ENCODE measurements around the gene MPL. TPM values are rescaled to one million over a fixed set of nuclear protein-coding genes. Genes with fewer than 3 reads are reported as not detected.

Gene MPL
- total RNA-seq, 1 experiment from 2014 or later: not detected

DNA sequence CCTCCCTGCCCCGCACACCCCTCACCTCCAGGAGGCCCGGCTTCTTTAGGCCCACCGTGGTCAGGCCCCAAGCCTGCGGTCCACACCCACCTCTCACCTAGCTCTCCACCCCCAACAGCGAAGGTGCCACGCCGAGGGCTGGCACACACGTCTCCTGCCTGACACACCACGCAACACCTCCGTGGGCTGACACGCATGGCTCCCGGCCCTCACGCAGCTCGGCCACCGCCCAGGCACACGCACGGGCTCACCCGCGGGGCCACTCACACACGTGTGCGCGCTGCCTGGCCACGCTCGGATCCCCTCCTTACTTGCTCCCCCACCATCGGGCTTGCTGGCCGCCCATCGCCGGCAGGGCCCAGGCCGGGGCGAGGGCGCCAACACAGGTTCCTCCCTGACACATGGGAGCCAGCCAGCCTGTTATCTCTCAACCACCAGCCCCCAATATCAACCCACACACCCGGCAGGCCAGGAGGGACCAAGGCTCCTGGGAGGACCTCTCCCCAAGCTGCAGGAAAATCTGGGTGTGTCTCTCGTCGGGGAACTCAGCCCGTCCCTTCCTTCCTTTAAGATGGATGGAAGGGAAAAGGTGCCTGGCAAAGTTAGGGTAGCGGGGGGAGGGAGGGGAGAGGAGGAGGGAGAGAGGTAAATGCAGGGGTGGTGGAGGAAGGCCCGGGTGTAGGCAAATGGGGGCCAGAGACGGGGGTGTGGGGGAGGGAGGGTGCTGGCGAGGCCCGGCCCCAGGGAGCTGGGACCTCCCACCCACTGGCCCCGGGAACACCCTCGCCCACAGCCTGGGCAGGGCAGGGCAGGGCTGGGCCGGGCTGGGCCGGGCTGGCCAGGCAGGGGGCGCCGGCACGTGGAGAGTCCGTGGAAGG lies 29.6 kb downstream of the MPL start:
- ChIA-PET CTCF (interaction anchor here (0.9 kb wide), 1 partner anchor 140 kb away, joined by 3 read pairs; no protein-coding TSS in a partner anchor), POLR2A (interaction anchor here (0.7 to 2.5 kb wide), 11 partner anchors 9 to 140 kb away, joined by 3 to 26 read pairs (median 4); partner anchors contain the start of genes C1orf210 and CDC20), RAD21 (ENCODE audit: low non-redundant PET in 1 of 2, low total read pairs in 2 of 2, uncharacterized antibody in 2 of 2, unreplicated experiment in 2 of 2) (interaction anchor here in 1 of 2 experiments (1.2 kb wide), 1 partner anchor 47 kb away, joined by 5 read pairs; no protein-coding TSS in a partner anchor)
- Histone ChIP-seq H3K27me3 (ENCODE audit: insufficient read depth, low read length) (no peaks in the 10 kb centered on the region), H2AFZ (ENCODE audit: low read depth, low read length, poor library complexity, severe bottlenecking) (no peak overlapping the region), H3K4me2 (ENCODE audit: low read length) (peak overlapping the region; percentile 94), H3K4me1 (ENCODE audit: control insufficient read depth in 1 of 2, insufficient read depth in 2 of 2, low read length in 2 of 2) (peaks cover 19 to 81% of the 10 kb centered on the region in 2 experiments), H3K4me3 (replicated peaks in 1 of 2; ENCODE audit: low read depth in 1 of 2, low read length in 2 of 2) (peak overlapping the region; percentile 75 to 98), H4K20me1 (ENCODE audit: insufficient read depth) (no peaks in the 10 kb centered on the region), H3K27ac (ENCODE audit: low read depth, low read length) (peak overlapping the region; percentile 98), H3K79me2 (ENCODE audit: insufficient read depth, low read length) (peaks cover 51% of the 10 kb centered on the region), H3K9ac (ENCODE audit: low read length) (peak overlapping the region; percentile 98), H3K9me3 (ENCODE audit: control insufficient read depth in 1 of 2, insufficient read depth in 1 of 2, low read depth in 1 of 2, low read length in 2 of 2) (no peaks in the 10 kb centered on the region), H3K36me3 (ENCODE audit: control insufficient read depth in 1 of 2, insufficient read depth in 2 of 2, low read length in 2 of 2) (peaks cover 12 to 18% of the 10 kb centered on the region in 2 experiments; a peak in 2 of 4 replicates), H3K9me2 (ENCODE audit: insufficient read depth) (no peaks in the 10 kb centered on the region)
- BruUV-seq (replicated peaks): TSS peak; percentile 65
- TF ChIP-seq, protein P1, sequence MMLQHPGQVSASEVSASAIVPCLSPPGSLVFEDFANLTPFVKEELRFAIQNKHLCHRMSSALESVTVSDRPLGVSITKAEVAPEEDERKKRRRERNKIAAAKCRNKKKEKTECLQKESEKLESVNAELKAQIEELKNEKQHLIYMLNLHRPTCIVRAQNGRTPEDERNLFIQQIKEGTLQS (IDR thresholded peaks at IDR 0.05): no peak
- peak; percentile 44 for TF ChIP-seq ZFX (IDR thresholded peaks at IDR 0.05)
- no peak for TF ChIP-seq YY1 (IDR thresholded peaks at IDR 0.05; ENCODE audit: extremely low read depth, insufficient replicate concordance, low read depth, low read length)
- DNase-seq (ENCODE audit: low read depth, low spot score): peak; percentile 46
- peak; percentile 73 for ATAC-seq
- intact Hi-C loops (cut with micrococcal nuclease): no loop called here

DNA sequence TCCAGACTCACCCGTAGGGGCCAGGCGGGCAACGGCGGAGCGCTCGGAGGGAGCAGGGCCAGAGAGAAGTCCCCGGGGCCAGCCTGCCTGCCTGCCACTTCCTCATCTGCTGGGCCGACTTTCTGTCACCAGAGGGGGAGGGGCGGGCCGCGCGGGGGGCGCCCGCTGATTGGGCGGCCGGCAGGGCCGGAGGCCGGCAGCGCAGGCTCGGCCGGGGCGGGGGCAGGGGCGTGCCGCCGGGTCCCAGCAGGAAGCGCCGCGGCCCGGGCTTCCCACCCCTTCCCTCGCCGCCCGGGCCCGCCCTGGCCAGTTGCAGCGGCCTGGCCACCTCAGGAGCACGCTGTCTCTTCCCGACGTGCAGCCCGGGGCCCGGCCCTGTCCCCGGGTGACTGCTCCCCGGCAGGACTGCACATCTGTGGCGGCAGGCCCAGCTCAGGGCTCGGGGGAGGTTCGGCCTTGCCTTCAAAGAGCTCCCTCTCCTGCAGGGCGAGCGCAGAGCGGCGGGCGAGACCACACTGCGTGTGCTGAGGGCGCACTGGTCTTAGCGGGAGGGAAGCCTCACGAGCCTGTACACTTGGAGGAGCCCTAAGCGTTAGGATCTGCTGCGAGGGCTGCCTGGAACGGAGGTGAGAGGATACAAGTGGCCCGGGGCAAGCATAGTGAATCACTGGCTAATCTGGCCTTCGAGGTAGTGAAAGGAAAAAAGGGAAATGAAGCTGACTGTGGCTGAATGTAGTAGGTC lies 30.5 kb downstream of the MPL start, which contains the start of gene ELOVL1:
Gene ELOVL1 (minus strand): TSS at position 108 of the 742 bp plus-strand sequence. CDS start 2,402 bp downstream, outside the sequence.
- ChIA-PET RAD21 (ENCODE audit: low non-redundant PET in 1 of 2, low total read pairs in 2 of 2, uncharacterized antibody in 2 of 2, unreplicated experiment in 2 of 2) (interaction anchor here in 1 of 2 experiments (0.6 to 1.2 kb wide), 2 partner anchors 24 to 46 kb away, joined by 3 to 5 read pairs; no protein-coding TSS in a partner anchor), CTCF (interaction anchor here (0.9 kb wide), 1 partner anchor 141 kb away, joined by 3 read pairs; no protein-coding TSS in a partner anchor), POLR2A (interaction anchor here (0.6 to 2.5 kb wide), 10 partner anchors 9 to 283 kb away, joined by 3 to 26 read pairs (median 5); partner anchors contain the start of genes C1orf210 and CDC20)
- Histone ChIP-seq H3K9ac (ENCODE audit: low read length) (peak within 1 kb of the TSS; percentile 98), H3K9me3 (ENCODE audit: control insufficient read depth in 1 of 2, insufficient read depth in 1 of 2, low read depth in 1 of 2, low read length in 2 of 2) (no peaks in the 10 kb centered on the region), H3K9me2 (ENCODE audit: insufficient read depth) (no peaks in the 10 kb centered on the region), H3K4me1 (ENCODE audit: control insufficient read depth in 1 of 2, insufficient read depth in 2 of 2, low read length in 2 of 2) (peaks cover 26 to 83% of the 10 kb centered on the region in 2 experiments), H3K4me2 (ENCODE audit: low read length) (peak within 1 kb of the TSS; percentile 94), H3K27me3 (ENCODE audit: insufficient read depth, low read length) (no peaks in the 10 kb centered on the region), H3K79me2 (ENCODE audit: insufficient read depth, low read length) (peaks cover 50% of the 10 kb centered on the region), H3K4me3 (replicated peaks in 1 of 2; ENCODE audit: low read depth in 1 of 2, low read length in 2 of 2) (peak within 1 kb of the TSS; percentile 75 to 98), H3K27ac (ENCODE audit: low read depth, low read length) (peak within 1 kb of the TSS; percentile 98), H3K36me3 (ENCODE audit: control insufficient read depth in 1 of 2, insufficient read depth in 2 of 2, low read length in 2 of 2) (peaks cover 10 to 12% of the 10 kb centered on the region in 2 experiments; a peak in 2 of 4 replicates), H4K20me1 (ENCODE audit: insufficient read depth) (no peaks in the 10 kb centered on the region), H2AFZ (ENCODE audit: low read depth, low read length, poor library complexity, severe bottlenecking) (no peak within 1 kb of the TSS)
- no TSS peak for BruUV-seq (replicated peaks)
- ATAC-seq (peak; percentile 73), DNase-seq (ENCODE audit: low read depth, low spot score) (peak; percentile 61)
- intact Hi-C loops (cut with micrococcal nuclease): no loop called here
- TF ChIP-seq RAD21 (IDR thresholded peaks at IDR 0.05; ENCODE audit: low read depth) (no peak), FOSL1 (IDR thresholded peaks at IDR 0.05; ENCODE audit: low read depth) (no peak), SIN3A (IDR thresholded peaks at IDR 0.05; ENCODE audit: low read depth) (no peak), ZFX (IDR thresholded peaks at IDR 0.05) (peak; percentile 91), SRF (IDR thresholded peaks at IDR 0.05; ENCODE audit: low read depth) (no peak), JUND (IDR thresholded peaks at IDR 0.05) (no peak), EZH2phosphoT487 (IDR thresholded peaks at IDR 0.05; ENCODE audit: borderline replicate concordance) (no peak), CBX3 (IDR thresholded peaks at IDR 0.05; ENCODE audit: low read depth) (no peak)
- TF ChIP-seq, protein P2, sequence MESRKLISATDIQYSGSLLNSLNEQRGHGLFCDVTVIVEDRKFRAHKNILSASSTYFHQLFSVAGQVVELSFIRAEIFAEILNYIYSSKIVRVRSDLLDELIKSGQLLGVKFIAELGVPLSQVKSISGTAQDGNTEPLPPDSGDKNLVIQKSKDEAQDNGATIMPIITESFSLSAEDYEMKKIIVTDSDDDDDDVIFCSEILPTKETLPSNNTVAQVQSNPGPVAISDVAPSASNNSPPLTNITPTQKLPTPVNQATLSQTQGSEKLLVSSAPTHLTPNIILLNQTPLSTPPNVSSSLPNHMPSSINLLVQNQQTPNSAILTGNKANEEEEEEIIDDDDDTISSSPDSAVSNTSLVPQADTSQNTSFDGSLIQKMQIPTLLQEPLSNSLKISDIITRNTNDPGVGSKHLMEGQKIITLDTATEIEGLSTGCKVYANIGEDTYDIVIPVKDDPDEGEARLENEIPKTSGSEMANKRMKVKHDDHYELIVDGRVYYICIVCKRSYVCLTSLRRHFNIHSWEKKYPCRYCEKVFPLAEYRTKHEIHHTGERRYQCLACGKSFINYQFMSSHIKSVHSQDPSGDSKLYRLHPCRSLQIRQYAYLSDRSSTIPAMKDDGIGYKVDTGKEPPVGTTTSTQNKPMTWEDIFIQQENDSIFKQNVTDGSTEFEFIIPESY (IDR thresholded peaks at IDR 0.05; ENCODE audit: extremely low read depth, insufficient replicate concordance, low read length): peak; percentile 46
- TF ChIP-seq, protein P3, sequence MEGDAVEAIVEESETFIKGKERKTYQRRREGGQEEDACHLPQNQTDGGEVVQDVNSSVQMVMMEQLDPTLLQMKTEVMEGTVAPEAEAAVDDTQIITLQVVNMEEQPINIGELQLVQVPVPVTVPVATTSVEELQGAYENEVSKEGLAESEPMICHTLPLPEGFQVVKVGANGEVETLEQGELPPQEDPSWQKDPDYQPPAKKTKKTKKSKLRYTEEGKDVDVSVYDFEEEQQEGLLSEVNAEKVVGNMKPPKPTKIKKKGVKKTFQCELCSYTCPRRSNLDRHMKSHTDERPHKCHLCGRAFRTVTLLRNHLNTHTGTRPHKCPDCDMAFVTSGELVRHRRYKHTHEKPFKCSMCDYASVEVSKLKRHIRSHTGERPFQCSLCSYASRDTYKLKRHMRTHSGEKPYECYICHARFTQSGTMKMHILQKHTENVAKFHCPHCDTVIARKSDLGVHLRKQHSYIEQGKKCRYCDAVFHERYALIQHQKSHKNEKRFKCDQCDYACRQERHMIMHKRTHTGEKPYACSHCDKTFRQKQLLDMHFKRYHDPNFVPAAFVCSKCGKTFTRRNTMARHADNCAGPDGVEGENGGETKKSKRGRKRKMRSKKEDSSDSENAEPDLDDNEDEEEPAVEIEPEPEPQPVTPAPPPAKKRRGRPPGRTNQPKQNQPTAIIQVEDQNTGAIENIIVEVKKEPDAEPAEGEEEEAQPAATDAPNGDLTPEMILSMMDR (IDR thresholded peaks at IDR 0.05 in 2 of 3, conservative IDR thresholded peaks at IDR 0.05 in 1 of 3; ENCODE audit: borderline replicate concordance in 1 of 3, insufficient read depth in 1 of 3, low read depth in 2 of 3, low read length in 2 of 3): 0 out of 6 replicates have a peak, but pooled peaks of 1 of the 3 experiments have one; percentile 10
